Stomach (tissue), 9 donors: ENCODE data around the gene ECD. TPM values are rescaled to one million over a fixed set of nuclear protein-coding genes. Genes with fewer than 3 reads are reported as not detected.

Experiments
- DNase-seq, 2 donors: peaks; one replicate each; pipeline versions ENCODE4 v3.0.0 to v3.0.0-alpha.2; 2013 to 2019
- H3K27ac ChIP-seq, 5 donors: fragments of 200-600 bp in 4 of 5; sonication (generic) in 4 of 5; one replicate each; pipeline ENCODE4 v1.5.1; 2013 to 2019; ENCODE audit warnings: mild to moderate bottlenecking in 1 of 5, moderate library complexity in 1 of 5
- H3K27me3 ChIP-seq, 3 donors: fragments of 200-600 bp; sonication (generic); one replicate each; pipeline ENCODE4 v1.5.1; 2017 to 2019; ENCODE audit warnings: mixed run types in 1 of 3
- H3K36me3 ChIP-seq, 4 donors: fragments of 200-600 bp; sonication (generic); 1 replicate in 3 of 4; 2 replicates in 1 of 4; pipeline ENCODE4 v1.5.1; 2016 to 2019
- H3K4me1 ChIP-seq, 4 donors: fragments of 200-600 bp; sonication (generic); one replicate each; pipeline ENCODE4 v1.5.1; 2016 to 2019
- H3K4me3 ChIP-seq, 4 donors: fragments of 200-600 bp; sonication (generic) in 3 of 4; one replicate each; pipeline ENCODE4 v1.5.1; 2016 to 2019; ENCODE audit warnings: mild to moderate bottlenecking in 1 of 4
- H3K9me3 ChIP-seq, 4 donors: fragments of 200-600 bp; sonication (generic); one replicate each; pipeline ENCODE4 v1.5.1; 2016 to 2019
- CTCF ChIP-seq, 7 experiments: fragments of 450-650 bp in 4 of 7; fragments of 200-600 bp in 3 of 7; sonication (generic) in 3 of 7; IDR thresholded peaks; one replicate each; pipeline ENCODE4 v1.5.1; 2016 to 2019; ENCODE audit warnings: antibody characterized with exemption in 7 of 7, control low read depth in 2 of 7, mild to moderate bottlenecking in 1 of 7
- EP300 ChIP-seq: sonication (generic); formaldehyde crosslinking; IDR thresholded peaks from one replicate; pipeline ENCODE4 v1.6.1; 2017; ENCODE audit warnings: antibody characterized with exemption
- POLR2A ChIP-seq, 4 donors: fragments of 450-650 bp; IDR thresholded peaks; one replicate each; pipeline ENCODE4 v1.6.1; 2016; ENCODE audit warnings: antibody characterized with exemption in 4 of 4, control low read depth in 2 of 4, mild to moderate bottlenecking in 1 of 4, moderate library complexity in 1 of 4
- POLR2AphosphoS5 ChIP-seq, 3 donors: sonication (generic); formaldehyde crosslinking; IDR thresholded peaks; one replicate each; pipeline ENCODE4 v1.6.1; 2016; ENCODE audit warnings: antibody characterized with exemption in 3 of 3
- WGBS, 5 donors: extraction: QIAGEN DNeasy Blood & Tissue Kit in 3 of 5; methylation state at CpG; one replicate each; pipeline versions ENCODE4 v1.1.5 to v1.1.7; 2013 to 2018; 5-methylcytosine and 5-hydroxymethylcytosine counted together
- intact Hi-C: fragments of 100-400 bp; cut with DNase I; formaldehyde crosslinking; loops from one replicate; pipeline ENCODE4 v1.15.1; 2023; ENCODE audit warnings: low total_unique reads
- polyA plus RNA-seq, 3 donors: library from polyadenylated mRNA; stranded (reverse); fragments of 200-250 nt; gene quantifications; one replicate each; pipeline ENCODE4 v1.2.3, GENCODE V29; 2013
- total RNA-seq, 5 donors: library from RNA; depleted of rRNA; stranded (reverse); fragments of >200 nt; gene quantifications; one replicate each; pipeline versions ENCODE4 v1.1.0 to v1.2.3, GENCODE V29; 2014 to 2016
- donor health status: healthy with polysubstance abuse.
- donor health status: Bipolar disorder and iron deficiency.
- donor health status: healthy.

ECD gene
- total and polyA plus RNA-seq, 8 donors: 4.1 to 72.8 (median 11.1) TPM

GRCh38 chr10:73205890-73206289 lies 38.1 kb upstream of the ECD start:
- H3K9me3 ChIP-seq: no peaks in the 10 kb centered on the region
- 91 to 100% (median 96%) methylated on average over 1 of the region's 1 CpG for WGBS, 5 donors
- no peak overlapping the region for H3K4me3 ChIP-seq
- peaks cover 4 to 47% (median 39%) of the 10 kb centered on the region in 4 donors for H3K36me3 ChIP-seq
- H3K4me1 ChIP-seq: no peaks in the 10 kb centered on the region
- no peak for DNase-seq
- no peak for TF ChIP-seq POLR2AphosphoS5 (IDR thresholded peaks at IDR 0.05)
- TF ChIP-seq POLR2A (IDR thresholded peaks at IDR 0.05): no peak
- TF ChIP-seq EP300: no peak
- TF ChIP-seq CTCF (IDR thresholded peaks at IDR 0.05): no peak
- intact Hi-C loops: no loop called here
- H3K27me3 ChIP-seq: no peaks in the 10 kb centered on the region
- H3K27ac ChIP-seq: no peak overlapping the region

DNA sequence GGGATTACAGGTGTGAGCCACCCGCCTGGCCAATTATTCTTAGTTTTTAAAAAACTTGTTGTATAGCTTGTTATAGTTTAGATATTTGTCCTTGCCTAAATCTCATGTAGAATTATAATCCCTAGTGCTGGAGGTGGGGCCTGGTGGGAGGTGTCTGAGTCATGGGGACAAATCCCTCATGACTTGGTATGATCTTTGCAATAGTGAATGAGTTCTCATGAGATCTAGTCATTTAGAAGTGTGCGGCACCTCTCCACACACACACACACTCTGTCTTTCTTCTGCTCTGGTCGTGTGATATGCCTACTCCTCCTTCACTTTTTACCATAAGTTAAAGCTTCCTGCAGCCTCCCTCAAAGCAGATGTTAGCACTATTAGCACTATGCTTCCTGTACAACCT lies 37.3 kb upstream of the ECD start:
- peaks cover 0 to 47% (median 38%) of the 10 kb centered on the region in 4 donors for H3K36me3 ChIP-seq
- H3K4me3 ChIP-seq: no peak overlapping the region
- DNase-seq: no peak
- H3K4me1 ChIP-seq: no peaks in the 10 kb centered on the region
- H3K9me3 ChIP-seq: no peaks in the 10 kb centered on the region
- TF ChIP-seq POLR2AphosphoS5 (IDR thresholded peaks at IDR 0.05) (no peak), CTCF (IDR thresholded peaks at IDR 0.05) (no peak), POLR2A (IDR thresholded peaks at IDR 0.05) (no peak), EP300 (no peak)
- H3K27me3 ChIP-seq: no peaks in the 10 kb centered on the region
- intact Hi-C loops: no loop called here
- H3K27ac ChIP-seq: no peak overlapping the region
- 92 to 98% (median 93%) methylated on average over 3 of the region's 3 CpGs for WGBS, 5 donors

GRCh38 chr10:73190188-73190587 lies 22.4 kb upstream of the ECD start:
- Histone ChIP-seq H3K4me1 (no peaks in the 10 kb centered on the region), H3K4me3 (no peak overlapping the region), H3K27me3 (no peaks in the 10 kb centered on the region), H3K9me3 (no peaks in the 10 kb centered on the region), H3K36me3 (peaks cover 0 to 31% (median 27%) of the 10 kb centered on the region in 4 donors), H3K27ac (no peak overlapping the region)
- no peak for DNase-seq
- TF ChIP-seq POLR2A (IDR thresholded peaks at IDR 0.05) (no peak), CTCF (IDR thresholded peaks at IDR 0.05) (no peak), EP300 (no peak), POLR2AphosphoS5 (IDR thresholded peaks at IDR 0.05) (no peak)
- 95 to 99% (median 97%) methylated on average over 5 of the region's 5 CpGs for WGBS, 5 donors
- intact Hi-C loops: no loop called here

DNA sequence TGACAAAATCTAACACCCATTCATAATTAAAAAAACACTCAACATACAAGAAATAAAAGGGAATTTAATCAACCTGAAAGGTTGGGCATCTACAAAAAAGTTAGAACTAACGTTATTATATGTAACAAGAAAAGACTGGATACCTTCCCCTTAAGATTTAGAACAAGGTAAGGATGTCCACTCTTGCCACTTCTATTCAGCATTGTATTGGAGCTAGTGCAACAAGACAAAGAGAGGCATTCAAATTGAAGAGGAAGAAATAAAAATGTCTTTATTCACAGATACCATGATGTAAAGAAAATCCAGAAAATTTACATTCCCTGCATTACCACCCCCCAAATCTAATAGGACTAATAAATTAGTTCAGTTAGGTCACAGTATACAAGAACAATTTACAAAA lies 18.5 kb upstream of the ECD start:
- intact Hi-C loops: no loop called here
- peaks cover 8 to 33% (median 30%) of the 10 kb centered on the region in 4 donors for H3K36me3 ChIP-seq
- WGBS, 5 donors: 84 to 91% (median 89%) methylated on average over 1 of the region's 1 CpG
- H3K4me3 ChIP-seq: no peak overlapping the region
- DNase-seq: no peak
- no peaks in the 10 kb centered on the region for H3K9me3 ChIP-seq
- no peaks in the 10 kb centered on the region for H3K4me1 ChIP-seq
- no peak for TF ChIP-seq POLR2AphosphoS5 (IDR thresholded peaks at IDR 0.05)
- H3K27ac ChIP-seq: no peak overlapping the region
- H3K27me3 ChIP-seq: no peaks in the 10 kb centered on the region

DNA sequence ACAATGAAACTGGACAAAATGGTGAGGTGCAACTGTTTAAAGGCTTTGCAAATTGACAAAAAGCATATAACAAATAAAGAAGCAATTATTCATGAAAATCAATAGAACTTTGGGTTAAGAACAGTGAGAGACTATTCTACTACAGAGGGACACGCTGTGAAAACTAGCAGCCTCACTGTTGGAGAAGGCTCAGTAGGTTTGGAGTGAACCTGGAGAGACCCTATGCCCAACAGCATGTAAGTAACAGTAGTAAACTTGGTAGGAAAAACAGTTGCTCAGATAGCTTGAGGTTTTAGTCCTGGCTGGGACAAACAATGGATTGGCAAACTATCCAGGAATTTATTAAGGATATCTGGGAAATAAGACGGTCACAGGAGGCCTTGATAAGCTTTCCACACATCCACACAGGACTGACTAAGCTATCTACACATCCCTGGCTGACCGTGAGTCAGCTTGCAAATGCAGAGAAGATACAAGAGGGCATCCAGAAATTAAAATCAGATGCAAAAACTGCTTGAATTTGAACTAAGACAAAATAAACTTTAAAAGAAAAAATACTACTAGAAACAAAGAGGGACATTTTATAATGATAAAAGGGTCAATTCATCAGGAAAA lies 16.0 kb upstream of the ECD start:
- intact Hi-C loops: no loop called here
- Histone ChIP-seq H3K4me1 (no peaks in the 10 kb centered on the region), H3K4me3 (no peak overlapping the region), H3K27ac (no peak overlapping the region), H3K9me3 (no peaks in the 10 kb centered on the region), H3K36me3 (peaks cover 8 to 58% (median 54%) of the 10 kb centered on the region in 4 donors), H3K27me3 (no peaks in the 10 kb centered on the region)
- 83 to 92% (median 88%) methylated on average over 3 of the region's 3 CpGs for WGBS, 5 donors
- DNase-seq: no peak
- no peak for TF ChIP-seq POLR2A (IDR thresholded peaks at IDR 0.05)
- no peak for TF ChIP-seq CTCF (IDR thresholded peaks at IDR 0.05)
- no peak for TF ChIP-seq POLR2AphosphoS5 (IDR thresholded peaks at IDR 0.05)
- no peak for TF ChIP-seq EP300
